ENCODE results near the gene ZNF528.

- TF ChIP-seq ARNT (IDR thresholded peaks at IDR 0.05), result no peak
- TF ChIP-seq SP1 (IDR thresholded peaks at IDR 0.05), result no peak
- TF ChIP-seq NFRKB (IDR thresholded peaks at IDR 0.05), result no peak
Observed at GRCh38 chr19:52415711-52416110, 18.1 kb downstream of the ZNF528 start.

Data from HEK293T (cell line).